OCI-M2 (cell line): ENCODE data around the gene HMMR.
A peak's percentile ranks its signal among the peaks of the same experiment; 100 is the strongest.
"Not testable (repeated sequence)": the region's sequence is repeated elsewhere in the genome, so short reads cannot be mapped to it uniquely, and the experiment has no call there.

Experiments
- DNase-seq: peaks from one replicate; lab custom pipeline; 2025; ENCODE audit not compliant: unreplicated experiment; lab: John Stamatoyannopoulos, UW

HMMR gene

GRCh38 chr5:163460562-163461171 is at the start of gene HMMR:
Gene HMMR (plus strand): TSS chr5:163460632. CDS start chr5:163460693, 61 bp downstream.
- no peak for DNase-seq

- not testable (repeated sequence) for DNase-seq
These were observed 44.8 kb upstream of the HMMR start for GRCh38 chr5:163415673-163416072.

- DNase-seq: no peak
These were observed 35.6 kb upstream of the HMMR start for GRCh38 chr5:163424836-163425235.

- peak; percentile 45 for DNase-seq
These were observed 34.3 kb upstream of the HMMR start for GRCh38 chr5:163426128-163426527.

GRCh38 chr5:163432544-163432943 is 27.9 kb upstream of the HMMR start:
- DNase-seq: no peak

- DNase-seq: no peak
These were observed 27.2 kb upstream of the HMMR start for GRCh38 chr5:163433271-163433670.

GRCh38 chr5:163434401-163434866 is 26.0 kb upstream of the HMMR start:
- DNase-seq: peak; percentile 50

- no peak for DNase-seq
These were observed 23.9 kb upstream of the HMMR start for GRCh38 chr5:163436515-163436914.

GRCh38 chr5:163437011-163437308 is 23.5 kb upstream of the HMMR start:
- DNase-seq: no peak

GRCh38 chr5:163437309-163438182 is 22.9 kb upstream of the HMMR start, which contains the start of gene CCNG1:
Gene CCNG1 (plus strand): TSS chr5:163437595. CDS start chr5:163439257, 1,662 bp downstream.
- DNase-seq: peak; percentile 77

GRCh38 chr5:163439092-163439425 is 21.4 kb upstream of the HMMR start:
- no peak for DNase-seq

- no peak for DNase-seq
These were observed 19.5 kb upstream of the HMMR start for GRCh38 chr5:163440954-163441353.

GRCh38 chr5:163444526-163444925 is 15.9 kb upstream of the HMMR start:
- DNase-seq: no peak

- no peak for DNase-seq
These were observed 15.1 kb upstream of the HMMR start for GRCh38 chr5:163445345-163445744.

- no peak for DNase-seq
These were observed 13.2 kb upstream of the HMMR start for GRCh38 chr5:163447191-163447590.

GRCh38 chr5:163447875-163448274 is 12.6 kb upstream of the HMMR start:
- DNase-seq: no peak

- no peak for DNase-seq
These were observed 11.9 kb upstream of the HMMR start for GRCh38 chr5:163448491-163448890.

- DNase-seq: no peak
These were observed 8.9 kb upstream of the HMMR start for GRCh38 chr5:163451489-163451888.

GRCh38 chr5:163453705-163454104 is 6.7 kb upstream of the HMMR start:
- no peak for DNase-seq

GRCh38 chr5:163455406-163455805 is 5.0 kb upstream of the HMMR start:
- DNase-seq: not testable (repeated sequence)

- DNase-seq: no peak
These were observed 4.3 kb upstream of the HMMR start for GRCh38 chr5:163456029-163456589.

GRCh38 chr5:163456840-163457239 is 3.6 kb upstream of the HMMR start:
- DNase-seq: no peak
